Measurements from ENCODE around the gene ADCY1.

ADCY1 gene

GRCh38 chr7:45699726-45700390 is 125.7 kb downstream of the ADCY1 start:
- H3K27me3 ChIP-seq (ENCODE audit: insufficient read depth, low read length, poor library complexity, severe bottlenecking), result no peaks in the 10 kb centered on the region
- H2AFZ ChIP-seq (ENCODE audit: low read length), result no peak overlapping the region
- no peaks in the 10 kb centered on the region for H3K79me2 ChIP-seq (ENCODE audit: insufficient read depth, low read length)
- no peaks in the 10 kb centered on the region for H3K9me3 ChIP-seq (ENCODE audit: insufficient read depth, low read depth, low read length)
- no peaks in the 10 kb centered on the region for H3K36me3 ChIP-seq (ENCODE audit: insufficient read depth, low read length)
- no peaks in the 10 kb centered on the region for H3K4me1 ChIP-seq (ENCODE audit: insufficient read depth, low read length, poor library complexity, severe bottlenecking)
- no peaks in the 10 kb centered on the region for H3K9me2 ChIP-seq (replicated peaks; ENCODE audit: low read depth, low read length)
- TF ChIP-seq CTCF (conservative IDR thresholded peaks at IDR 0.05; ENCODE audit: low read length), result no peak
- no peak overlapping the region for H3K4me2 ChIP-seq (ENCODE audit: low read depth, low read length, poor library complexity, severe bottlenecking)
- H4K20me1 ChIP-seq (ENCODE audit: insufficient read depth, low read length, poor library complexity, severe bottlenecking), result no peaks in the 10 kb centered on the region
- H3K4me3 ChIP-seq (ENCODE audit: low read length, poor library complexity, severe bottlenecking), result no peak overlapping the region
- no peak overlapping the region for H3K9ac ChIP-seq (ENCODE audit: low read depth, low read length, poor library complexity, severe bottlenecking)
- H3F3A ChIP-seq (ENCODE audit: low read depth), result no peaks in the 10 kb centered on the region

- Histone ChIP-seq H3K9me3 (ENCODE audit: insufficient read depth, low read depth, low read length) (no peaks in the 10 kb centered on the region), H3K36me3 (ENCODE audit: insufficient read depth, low read length) (no peaks in the 10 kb centered on the region), H2AFZ (ENCODE audit: low read length) (no peak overlapping the region; the same call in 1 of the 2 replicates), H3F3A (ENCODE audit: low read depth) (no peaks in the 10 kb centered on the region), H3K27me3 (ENCODE audit: insufficient read depth, low read length, poor library complexity, severe bottlenecking) (no peaks in the 10 kb centered on the region), H3K79me2 (ENCODE audit: insufficient read depth, low read length) (no peaks in the 10 kb centered on the region), H3K4me3 (ENCODE audit: low read length, poor library complexity, severe bottlenecking) (no peak overlapping the region), H3K9me2 (replicated peaks; ENCODE audit: low read depth, low read length) (no peaks in the 10 kb centered on the region), H3K4me1 (ENCODE audit: insufficient read depth, low read length, poor library complexity, severe bottlenecking) (no peaks in the 10 kb centered on the region), H4K20me1 (ENCODE audit: insufficient read depth, low read length, poor library complexity, severe bottlenecking) (no peaks in the 10 kb centered on the region), H3K9ac (ENCODE audit: low read depth, low read length, poor library complexity, severe bottlenecking) (no peak overlapping the region), H3K4me2 (ENCODE audit: low read depth, low read length, poor library complexity, severe bottlenecking) (no peak overlapping the region)
- TF ChIP-seq CTCF (conservative IDR thresholded peaks at IDR 0.05; ENCODE audit: low read length) (no peak), EZH2phosphoT487 (IDR thresholded peaks at IDR 0.05; ENCODE audit: borderline replicate concordance) (no peak)
Measured at GRCh38 chr7:45700556-45700955, 126.4 kb downstream of the ADCY1 start.

- no peaks in the 10 kb centered on the region for H3K4me1 ChIP-seq (ENCODE audit: insufficient read depth, low read length, poor library complexity, severe bottlenecking)
- no peak overlapping the region for H3K4me3 ChIP-seq (ENCODE audit: low read length, poor library complexity, severe bottlenecking)
- H3K36me3 ChIP-seq (ENCODE audit: insufficient read depth, low read length), result no peaks in the 10 kb centered on the region
- H3K9me3 ChIP-seq (ENCODE audit: insufficient read depth, low read depth, low read length), result no peaks in the 10 kb centered on the region
- H3K27me3 ChIP-seq (ENCODE audit: insufficient read depth, low read length, poor library complexity, severe bottlenecking), result no peaks in the 10 kb centered on the region
- H3K79me2 ChIP-seq (ENCODE audit: insufficient read depth, low read length), result no peaks in the 10 kb centered on the region
- no peaks in the 10 kb centered on the region for H3F3A ChIP-seq (ENCODE audit: low read depth)
- no peaks in the 10 kb centered on the region for H3K9me2 ChIP-seq (replicated peaks; ENCODE audit: low read depth, low read length)
- no peak overlapping the region for H3K9ac ChIP-seq (ENCODE audit: low read depth, low read length, poor library complexity, severe bottlenecking)
- H3K4me2 ChIP-seq (ENCODE audit: low read depth, low read length, poor library complexity, severe bottlenecking), result no peak overlapping the region
- H2AFZ ChIP-seq (ENCODE audit: low read length), result no peak overlapping the region
- TF ChIP-seq EZH2phosphoT487 (IDR thresholded peaks at IDR 0.05; ENCODE audit: borderline replicate concordance) (no peak), CTCF (conservative IDR thresholded peaks at IDR 0.05; ENCODE audit: low read length) (no peak)
- H4K20me1 ChIP-seq (ENCODE audit: insufficient read depth, low read length, poor library complexity, severe bottlenecking), result no peaks in the 10 kb centered on the region
Measured at GRCh38 chr7:45701701-45702510, 127.7 kb downstream of the ADCY1 start.

All from Loucy (cell line).